Stimulated activated CD4-positive, alpha-beta T cell treated with anti-CD3 and anti-CD28 coated beads, Interleukin-4, amount 100 ng/mL, for 1 hour (primary cell): ENCODE measurements around the gene FAM216A.
A peak's percentile ranks its signal among the peaks of the same experiment; 100 is the strongest.
"Not testable (repeated sequence)": the region's sequence is repeated elsewhere in the genome, so short reads cannot be mapped to it uniquely, and the experiment has no call there.

Experiments
- DNase-seq: peaks from one replicate; pipeline ENCODE4 v3.0.0-alpha.2; 2020

Gene FAM216A

DNA sequence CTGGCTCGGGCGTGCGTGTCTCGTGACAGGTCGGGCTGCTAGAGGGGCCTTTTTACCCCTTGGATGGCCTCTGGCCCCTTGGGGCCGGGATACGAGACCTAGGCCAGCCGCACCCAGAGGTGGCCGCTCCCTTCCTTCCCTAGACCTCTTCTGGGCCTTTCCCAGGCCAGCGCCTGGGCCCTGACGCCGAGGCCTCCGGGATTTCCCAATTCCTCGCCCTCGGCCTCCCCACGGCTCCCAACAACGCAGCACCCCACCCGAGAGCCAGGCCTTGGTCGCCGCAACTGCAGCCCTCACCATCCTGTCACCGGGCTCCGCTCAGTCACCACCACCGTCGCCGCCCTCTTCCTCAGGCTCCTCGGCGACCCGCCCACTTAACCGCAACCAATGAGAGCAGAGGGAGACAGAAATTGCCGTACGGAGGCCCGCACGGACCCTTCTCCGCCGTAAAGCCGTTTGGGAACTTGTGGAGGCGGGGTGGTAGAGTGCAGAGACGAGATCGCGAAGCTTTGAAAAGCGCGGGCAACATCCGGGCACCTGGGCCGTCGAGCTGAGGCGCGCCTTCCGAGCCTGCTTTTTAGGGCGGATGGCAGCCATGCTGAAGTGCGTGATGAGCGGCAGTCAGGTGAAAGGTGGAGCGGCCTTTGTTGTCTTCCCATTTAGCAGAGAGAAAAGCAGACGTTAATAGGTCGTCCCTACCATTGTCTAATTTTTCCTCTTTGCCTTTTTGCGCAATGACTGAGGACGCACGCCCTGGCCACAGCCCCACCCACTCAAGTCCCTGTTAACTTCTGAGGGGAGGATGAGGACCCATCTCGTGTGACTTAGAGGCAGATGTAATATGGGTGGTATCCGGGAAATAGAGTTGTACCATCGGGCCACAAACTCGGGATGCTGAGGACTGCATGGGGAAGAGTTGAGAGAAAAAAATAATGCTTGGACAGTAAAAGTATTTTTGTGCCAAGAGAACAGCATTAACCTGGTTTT is 33.4 kb downstream of the FAM216A start, which contains the start of the genes RAD9B and VPS29:
RAD9B (plus strand) TSS at position 580 of the 987 bp plus-strand sequence; CDS start at position 587, 7 bp downstream.
VPS29 (minus strand) TSS at position 360 of the 987 bp plus-strand sequence; CDS start at position 300, 60 bp downstream.
- peak; percentile 98 for DNase-seq

DNA sequence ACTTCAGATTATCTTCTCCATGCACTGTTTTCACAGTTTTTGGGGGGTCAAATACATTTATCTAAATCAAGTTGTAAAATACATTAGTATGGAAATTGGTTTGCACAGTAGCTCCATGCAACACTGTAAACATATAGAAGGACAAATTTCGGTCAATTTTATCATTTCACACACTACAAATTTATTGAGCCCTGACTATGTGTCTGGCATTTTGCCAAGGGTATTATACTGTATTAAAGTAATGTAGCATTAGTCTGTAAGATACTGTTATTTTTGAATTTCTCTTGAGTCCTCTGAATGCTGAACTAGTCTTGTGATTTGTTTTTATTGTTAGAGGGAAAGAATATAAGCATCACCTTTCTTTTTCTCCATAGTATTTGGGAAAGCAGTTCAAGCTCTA is 34.8 kb downstream of the FAM216A start:
- no peak for DNase-seq

DNA sequence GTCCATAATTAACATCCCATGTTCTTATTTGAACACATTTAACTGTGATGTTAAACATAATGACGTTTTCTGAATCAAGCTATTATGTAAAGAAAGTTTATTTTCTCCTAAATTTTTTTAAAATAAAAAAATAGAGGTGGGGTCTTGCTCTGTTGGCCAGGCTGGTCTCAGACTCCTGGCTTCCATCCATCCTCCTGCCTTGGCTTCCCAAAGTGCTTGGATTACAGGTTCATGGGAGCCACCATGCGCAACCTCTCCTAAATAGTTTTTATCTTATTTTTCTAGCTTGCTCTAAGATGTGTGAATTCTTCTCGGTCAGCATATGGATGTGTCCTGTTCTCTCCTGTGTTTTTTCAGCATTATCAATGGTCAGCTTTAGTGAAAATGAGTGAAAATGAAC is 36.7 kb downstream of the FAM216A start:
- no peak for DNase-seq

DNA sequence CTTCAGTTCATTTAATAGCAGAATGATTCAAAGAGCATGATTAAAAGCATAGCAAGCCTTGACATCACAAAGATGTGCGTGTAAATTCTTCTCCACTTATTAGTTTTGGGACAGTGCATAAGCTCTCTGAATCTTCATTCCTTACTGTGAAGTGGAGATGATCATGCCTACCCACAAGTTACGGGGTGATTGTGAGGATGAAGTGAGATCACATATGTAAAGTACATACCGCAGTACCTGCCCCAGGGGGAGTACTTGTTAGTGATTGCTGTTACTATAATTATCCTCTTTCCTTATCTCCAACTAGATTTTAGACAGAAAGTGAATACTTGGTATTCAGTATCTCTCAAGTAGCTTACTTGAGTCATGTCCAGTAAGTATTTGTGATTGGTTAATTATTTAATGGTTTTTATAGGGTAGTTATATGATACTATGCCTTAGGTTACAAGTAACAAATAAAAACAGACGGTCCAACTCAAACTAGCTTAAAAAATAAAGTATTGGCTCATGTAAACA is 39.5 kb downstream of the FAM216A start:
- DNase-seq, result no peak

DNA sequence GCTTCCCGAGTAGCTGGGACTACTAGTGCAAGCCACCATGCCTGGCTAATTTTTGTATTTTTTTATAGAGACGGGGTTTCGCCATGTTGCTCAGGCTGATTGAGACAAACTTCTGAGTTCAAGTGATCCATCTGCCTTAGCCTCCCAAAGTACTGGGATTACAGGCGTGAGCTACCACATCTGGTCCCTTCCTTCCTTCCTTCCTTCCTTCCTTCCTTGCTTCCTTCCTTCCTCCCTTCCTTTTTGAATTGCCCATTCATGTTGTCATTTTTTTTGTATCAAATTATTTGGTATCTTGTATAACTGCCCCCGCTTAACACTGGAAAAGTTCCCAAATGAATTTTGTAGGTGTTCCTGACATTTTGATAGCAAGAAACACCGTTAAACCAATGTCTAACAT is 45.2 kb downstream of the FAM216A start:
- no peak for DNase-seq

DNA sequence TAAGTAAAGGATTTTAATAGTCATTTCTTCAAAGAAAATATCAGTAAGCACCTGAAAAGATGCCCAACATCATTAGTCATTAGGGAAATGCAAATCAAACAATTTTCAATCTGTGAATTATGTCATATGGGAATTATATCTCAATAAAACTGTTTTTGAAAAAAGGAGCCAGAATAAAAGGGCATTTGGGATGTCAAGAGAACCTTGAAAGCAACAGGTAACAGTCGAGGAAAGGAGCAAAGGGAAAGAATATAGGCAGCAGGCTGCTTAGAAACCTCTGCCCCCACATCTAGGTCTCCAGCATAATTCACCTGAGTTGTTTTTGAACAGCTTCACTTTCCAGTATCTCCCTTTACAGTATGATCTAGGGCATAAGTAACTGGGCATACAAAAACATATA is 45.7 kb downstream of the FAM216A start:
- DNase-seq, result no peak

DNA sequence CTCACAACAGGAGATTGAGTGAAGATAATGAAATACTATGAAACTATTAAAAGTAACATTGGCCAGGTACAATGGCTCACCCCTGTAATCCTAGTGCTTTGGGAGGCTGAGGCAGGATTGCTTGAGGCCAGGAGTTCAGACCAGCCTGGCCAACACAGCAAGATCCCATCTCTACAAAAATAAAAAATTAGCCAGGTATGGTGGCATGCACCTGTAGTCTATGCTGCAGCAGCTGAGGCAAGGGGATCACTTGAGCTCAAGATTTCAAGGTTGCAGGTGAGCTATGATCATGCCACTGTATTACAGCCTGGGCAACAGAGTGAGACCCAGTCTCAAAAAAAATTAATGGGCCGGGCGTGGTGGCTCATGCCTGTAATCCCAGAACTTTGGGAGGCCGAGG is 48.4 kb downstream of the FAM216A start:
- DNase-seq, result no peak

DNA sequence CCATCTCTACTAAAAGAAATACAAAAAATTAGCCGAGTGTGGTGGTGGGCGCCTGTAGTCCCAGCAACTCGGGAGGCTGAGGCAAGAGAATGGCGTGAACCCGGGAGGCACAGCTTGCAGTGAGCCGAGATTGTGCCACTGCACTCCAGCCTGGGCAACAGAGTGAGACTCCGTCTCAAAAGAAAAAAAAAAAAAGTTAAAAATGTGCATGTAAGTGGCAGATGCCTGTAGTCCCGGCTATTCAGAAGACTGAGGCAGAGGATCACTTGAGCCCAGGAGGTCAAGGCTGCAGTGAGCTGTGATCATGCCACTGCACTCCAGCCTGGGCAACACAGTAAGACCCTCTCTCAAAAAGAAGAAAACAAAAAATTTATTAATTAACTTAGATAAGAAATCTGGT is 49.4 kb downstream of the FAM216A start:
- DNase-seq, result not testable (repeated sequence)

DNA sequence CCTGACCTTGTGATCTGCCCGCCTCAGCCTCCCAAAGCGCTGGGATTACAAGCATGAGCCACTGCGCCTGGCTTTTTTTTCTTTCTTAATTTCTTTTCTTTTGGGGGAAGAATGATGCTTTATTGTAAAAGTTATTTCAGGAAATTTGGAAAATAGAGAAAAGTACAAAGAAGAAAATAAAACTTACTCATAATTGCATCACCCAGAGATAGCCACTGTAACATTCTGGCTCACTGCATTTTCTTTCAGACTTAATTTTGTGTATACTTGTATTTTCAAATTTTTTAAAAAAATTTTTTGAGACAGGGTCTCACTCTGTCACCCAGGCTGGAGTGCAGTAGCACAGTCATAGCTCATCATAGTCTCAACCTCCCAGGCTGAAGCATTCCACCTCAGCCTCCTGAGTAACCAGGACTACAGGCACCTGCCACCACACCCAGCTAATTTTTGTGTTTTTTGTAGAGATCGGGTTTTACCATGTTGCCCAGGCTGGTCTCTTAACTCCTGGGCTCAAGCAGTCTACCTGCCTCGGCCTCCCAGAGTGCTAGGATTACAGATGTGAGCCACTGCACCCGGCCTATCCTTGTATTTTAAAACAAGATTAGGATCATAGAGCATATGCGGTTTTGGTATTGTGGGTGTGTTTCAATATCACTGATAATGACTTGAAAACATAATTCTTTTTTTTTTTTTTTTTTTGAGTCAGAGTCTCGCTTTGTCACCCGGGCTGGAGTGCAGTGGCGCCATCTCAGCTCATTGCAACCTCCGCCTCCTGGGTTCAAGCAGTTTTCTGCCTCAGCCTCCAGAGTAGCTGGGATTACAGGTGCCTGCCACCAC is 52.4 kb downstream of the FAM216A start:
- DNase-seq, result peak; percentile 16

DNA sequence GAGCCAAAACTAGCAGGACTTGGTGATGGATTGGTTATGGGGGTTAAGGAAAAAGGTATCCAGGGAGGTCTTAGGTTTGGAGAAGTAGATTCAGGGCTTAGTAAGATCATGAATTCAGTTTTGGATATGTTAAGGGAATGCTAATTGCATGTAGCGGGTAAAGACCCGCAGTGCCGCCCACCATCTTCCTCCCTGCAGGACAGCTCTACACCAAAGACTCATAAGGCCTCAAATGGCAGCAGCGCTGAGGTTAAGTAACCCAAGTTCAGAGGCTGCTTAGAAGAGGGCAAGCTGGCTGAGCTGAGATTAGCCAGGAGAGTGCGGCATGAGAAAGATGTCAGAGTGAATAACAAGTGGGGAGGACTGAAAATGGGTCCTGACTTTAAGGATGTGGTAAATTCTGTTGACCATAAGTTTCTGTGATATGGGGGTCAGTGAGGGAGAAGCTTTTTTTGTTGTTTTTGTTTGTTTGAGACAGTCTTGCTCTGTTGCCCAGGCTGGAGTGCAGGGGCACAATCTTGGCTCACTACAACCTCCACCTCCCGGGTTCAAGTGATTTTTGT is 59.7 kb downstream of the FAM216A start:
- no peak for DNase-seq

DNA sequence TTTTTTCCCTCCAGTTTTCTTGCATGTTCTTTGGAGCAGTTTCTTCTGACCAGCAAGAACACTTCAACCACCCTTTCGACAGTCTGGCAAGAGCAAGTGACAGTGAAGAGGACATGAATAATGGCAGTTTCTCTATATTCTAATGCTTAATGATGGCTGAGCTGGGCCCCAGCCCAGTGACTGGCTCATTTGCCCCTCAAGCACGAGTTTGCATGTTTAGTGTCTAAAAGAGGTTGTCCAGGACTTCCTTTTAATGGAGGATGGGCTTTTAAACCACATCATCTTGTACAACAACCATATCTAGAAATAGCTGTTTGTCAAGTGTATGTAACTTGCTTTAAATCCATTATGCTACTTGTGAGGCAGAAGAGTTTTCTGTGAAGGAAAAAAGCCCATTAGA is 61.9 kb downstream of the FAM216A start:
- no peak for DNase-seq

DNA sequence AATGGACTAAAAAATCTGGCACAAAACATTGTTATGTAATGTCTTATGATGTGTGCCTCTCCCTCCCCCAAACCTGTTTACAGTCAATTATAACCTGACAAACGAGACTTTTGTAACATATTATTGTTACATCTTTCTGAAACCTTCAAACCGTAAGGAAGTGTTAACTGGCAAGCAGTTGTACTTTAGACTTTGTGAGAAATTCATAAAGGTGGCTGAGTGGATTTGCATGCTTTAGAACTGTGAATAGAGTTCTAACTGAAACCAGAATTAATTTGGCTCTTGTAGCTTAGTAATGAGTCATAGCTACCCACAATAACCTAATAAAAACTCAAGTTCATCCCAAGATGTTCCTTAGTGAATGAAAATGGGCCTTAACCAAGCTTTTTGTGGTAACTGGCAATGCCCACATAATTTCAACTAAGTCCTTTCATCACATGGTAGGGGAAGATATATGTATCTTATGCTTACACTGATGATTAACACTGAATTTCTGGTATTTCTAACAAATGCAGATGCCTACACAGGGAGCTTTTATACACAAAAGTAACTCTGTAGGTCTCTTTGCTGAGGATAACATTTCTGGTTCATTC is 63.2 kb downstream of the FAM216A start:
- no peak for DNase-seq

DNA sequence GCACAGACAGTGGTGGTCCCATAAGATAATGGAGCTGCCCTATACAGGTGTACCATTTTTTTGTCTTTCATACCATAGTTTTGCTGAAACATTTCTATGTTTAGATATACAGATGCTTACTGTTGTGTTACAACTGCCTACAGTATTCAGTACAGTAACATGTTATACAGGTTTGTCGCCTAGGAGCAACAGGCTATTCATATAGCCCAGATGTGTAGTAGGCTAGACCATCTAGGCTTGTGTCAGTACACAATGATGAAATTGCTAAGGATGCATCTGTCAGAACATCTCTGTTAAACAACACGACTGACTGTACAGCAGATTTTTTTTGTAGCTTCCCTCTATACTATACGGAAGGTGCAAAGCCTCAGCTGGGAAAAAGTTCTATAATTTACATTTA is 64.0 kb downstream of the FAM216A start:
- no peak for DNase-seq

DNA sequence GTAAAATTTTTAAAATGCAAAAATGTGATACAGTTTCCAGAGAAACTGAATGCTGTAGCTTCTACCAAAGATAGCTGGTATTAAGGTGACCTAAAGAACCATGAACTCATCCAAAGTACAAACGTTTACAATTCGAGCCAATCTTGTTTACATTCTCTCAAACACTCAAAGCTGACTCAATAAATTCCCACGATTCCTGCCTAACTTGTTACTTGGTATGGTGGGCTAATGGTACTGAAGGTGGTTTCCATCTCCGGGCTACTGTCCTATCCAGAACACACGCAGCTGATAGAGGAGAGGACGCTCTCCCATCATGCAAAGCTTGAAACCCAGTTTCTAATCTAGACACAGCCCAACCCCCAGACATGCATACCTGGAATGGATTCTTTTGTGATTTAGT is 65.0 kb downstream of the FAM216A start:
- DNase-seq, result no peak

DNA sequence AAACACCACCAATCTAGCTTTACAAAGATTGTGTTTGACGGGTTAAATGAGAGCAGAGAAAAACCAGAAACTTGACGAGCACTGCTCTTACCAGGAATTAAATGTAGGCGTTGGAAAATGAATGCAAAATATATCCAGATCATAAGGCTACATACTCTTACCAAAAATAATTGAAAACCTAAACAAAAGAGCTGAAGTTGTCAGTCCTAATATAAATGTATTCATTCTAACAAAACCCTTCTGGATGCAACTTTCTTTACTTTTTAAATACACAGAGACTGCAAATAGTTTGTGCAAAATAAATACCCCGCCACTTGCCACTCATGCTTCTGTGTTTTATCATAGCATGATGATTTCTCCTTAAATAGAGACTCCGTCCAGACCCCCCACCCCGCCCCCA is 66.2 kb downstream of the FAM216A start:
- no peak for DNase-seq

DNA sequence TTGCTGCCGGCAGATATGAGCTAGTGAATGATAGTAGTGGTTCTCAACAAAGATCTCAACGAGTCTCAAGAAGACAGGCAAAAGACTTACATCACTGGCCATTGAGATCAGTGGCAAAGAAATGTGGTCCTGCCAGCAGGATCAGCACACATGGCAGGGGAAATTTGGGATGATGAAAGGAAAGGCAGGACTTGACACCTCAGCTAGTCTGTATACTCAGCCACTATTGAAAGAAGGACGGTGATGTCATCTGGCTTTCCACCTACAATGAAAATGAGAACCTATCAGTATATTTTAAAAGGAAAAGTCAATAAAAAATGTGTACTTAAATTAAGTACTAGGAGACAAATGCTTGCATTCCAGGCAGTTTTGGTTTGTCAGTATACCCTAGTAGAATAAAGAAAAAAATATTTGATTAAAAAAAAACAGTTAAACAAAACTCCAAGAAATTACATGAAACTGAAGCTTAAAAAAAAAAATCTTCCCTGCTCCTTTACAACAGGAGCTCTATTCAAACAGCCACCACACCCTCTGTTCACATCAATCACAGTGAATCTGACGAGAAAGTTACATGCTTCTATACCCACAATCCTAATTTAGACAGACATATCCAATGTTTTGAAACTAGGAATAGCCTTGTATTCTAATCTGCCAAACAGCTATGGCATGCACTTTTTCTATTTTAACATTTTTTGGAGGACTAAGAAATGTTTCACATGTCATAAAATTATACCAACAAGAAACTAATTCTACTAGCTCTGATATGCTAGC is 68.4 kb downstream of the FAM216A start:
- no peak for DNase-seq

DNA sequence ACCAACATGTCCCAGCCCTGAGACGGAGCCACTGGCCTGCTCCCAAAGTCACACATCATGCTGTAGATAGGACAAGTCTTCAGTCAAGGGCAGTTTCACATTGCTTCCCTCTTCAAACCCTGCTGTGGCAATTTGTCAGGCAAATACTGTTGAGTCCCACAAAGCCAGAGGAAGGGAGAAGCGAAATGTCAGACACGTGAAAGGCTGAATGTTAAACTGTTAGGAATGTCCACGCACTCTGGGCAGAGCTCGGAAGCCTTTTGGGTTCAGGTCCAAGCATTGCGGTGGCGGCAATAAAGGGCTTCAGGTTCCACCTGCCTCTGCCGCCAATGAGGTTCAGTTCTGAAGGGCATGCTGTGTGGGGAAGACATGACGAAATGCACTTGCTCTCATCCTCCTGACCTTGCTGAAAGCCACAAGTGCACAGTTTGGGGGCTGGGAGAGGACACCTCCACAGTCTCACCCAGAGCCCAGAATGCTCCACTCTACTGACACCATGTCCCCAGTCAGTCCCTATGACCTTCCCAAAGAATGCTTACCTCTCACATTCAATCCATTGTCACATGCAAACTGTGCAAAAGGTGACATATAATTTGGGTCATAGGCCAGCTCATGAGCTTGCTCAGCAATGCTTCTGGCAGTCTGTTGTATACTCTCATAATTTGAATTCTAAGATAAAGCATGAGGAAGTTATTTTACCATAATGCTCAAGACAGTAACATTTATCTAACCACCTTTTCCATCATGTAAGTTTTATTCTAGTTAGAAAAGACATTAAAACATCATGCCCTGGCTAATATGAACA is 69.2 kb downstream of the FAM216A start:
- no peak for DNase-seq

DNA sequence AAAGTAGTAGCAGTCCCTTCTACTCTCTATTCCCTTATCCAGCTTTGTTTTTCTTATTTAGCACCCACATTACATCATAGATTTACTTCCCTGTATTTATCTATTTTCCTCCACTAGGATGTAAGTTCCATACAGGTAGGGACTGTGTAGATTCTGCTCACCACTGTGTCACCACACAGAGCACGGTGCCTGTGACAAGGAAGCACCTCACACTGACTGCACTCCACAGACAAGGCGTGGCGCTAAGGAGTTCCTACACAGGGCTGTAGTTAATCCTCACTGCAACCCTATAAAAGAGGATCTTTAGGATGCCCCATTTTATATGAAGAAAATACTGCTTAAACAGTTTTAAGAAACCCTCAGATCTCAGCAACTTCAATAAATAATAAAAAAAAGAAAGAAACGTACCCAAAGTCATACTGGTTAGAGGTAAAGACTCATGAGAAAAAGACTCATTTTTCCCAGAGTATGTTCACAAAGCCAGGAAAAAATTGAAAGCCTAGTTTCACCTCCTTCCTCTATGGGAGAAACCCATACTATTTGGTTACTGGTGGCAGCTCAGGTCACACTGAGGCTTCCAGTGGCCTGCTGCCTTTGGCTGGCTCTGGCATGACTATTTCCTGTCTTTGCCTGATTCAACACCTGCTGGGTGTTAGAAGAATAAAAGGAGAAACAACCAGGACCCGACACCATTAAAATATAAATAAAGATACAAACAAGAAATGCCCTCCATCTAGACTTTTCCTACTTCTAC is 70.4 kb downstream of the FAM216A start:
- DNase-seq, result no peak
